Immature natural killer cell (primary cell): ENCODE measurements around the gene CKM. TPM values are rescaled to one million over a fixed set of nuclear protein-coding genes. Genes with fewer than 3 reads are reported as not detected.
A peak's percentile ranks its signal among the peaks of the same experiment; 100 is the strongest.
"Not testable (repeated sequence)": the region's sequence is repeated elsewhere in the genome, so short reads cannot be mapped to it uniquely, and the experiment has no call there.

Experiments used
- DNase-seq, 3 donors: peaks; one replicate each; pipeline ENCODE4 v3.0.0; 2022; ENCODE audit warnings: mixed read lengths in 1 of 3
- H3K27ac Mint-ChIP-seq, 6 donors: one replicate each; pipeline ENCODE4 v1.8.0; 2020; ENCODE audit warnings: mixed read lengths in 6 of 6, mild to moderate bottlenecking in 5 of 6, inconsistent platforms in 4 of 6, moderate library complexity in 3 of 6
- H3K27me3 Mint-ChIP-seq, 3 donors: one replicate each; pipeline ENCODE4 v1.8.0; 2020 to 2021; ENCODE audit warnings: low read depth in 3 of 3, mild to moderate bottlenecking in 3 of 3, mixed read lengths in 3 of 3, moderate library complexity in 3 of 3, inconsistent platforms in 1 of 3
- H3K36me3 Mint-ChIP-seq, 3 donors: one replicate each; pipeline ENCODE4 v1.8.0; 2020; ENCODE audit warnings: mixed read lengths in 3 of 3, inconsistent platforms in 2 of 3, mild to moderate bottlenecking in 2 of 3
- H3K4me1 Mint-ChIP-seq, 2 donors: one replicate each; pipeline ENCODE4 v1.8.0; 2020; ENCODE audit warnings: inconsistent platforms in 2 of 2, mild to moderate bottlenecking in 2 of 2, mixed read lengths in 2 of 2, moderate library complexity in 1 of 2
- H3K4me3 Mint-ChIP-seq, 5 donors: one replicate each; pipeline ENCODE4 v1.8.0; 2020; ENCODE audit warnings: mild to moderate bottlenecking in 5 of 5, mixed read lengths in 5 of 5, inconsistent platforms in 3 of 5, moderate library complexity in 3 of 5
- H3K9me3 Mint-ChIP-seq, 6 donors: one replicate each; pipeline ENCODE4 v1.8.0; 2020; ENCODE audit warnings: mild to moderate bottlenecking in 6 of 6, mixed read lengths in 6 of 6, inconsistent platforms in 4 of 6, moderate library complexity in 3 of 6
- polyA plus RNA-seq, 3 donors: library from polyadenylated mRNA; unstranded; fragments of 300-500 nt; fragmentation: Illumina TruSeq; gene quantifications; one replicate each; pipeline ENCODE4 v1.2.3, GENCODE V29; 2021

CKM gene
- polyA plus RNA-seq, 3 donors from 2014 or later = not detected

DNA sequence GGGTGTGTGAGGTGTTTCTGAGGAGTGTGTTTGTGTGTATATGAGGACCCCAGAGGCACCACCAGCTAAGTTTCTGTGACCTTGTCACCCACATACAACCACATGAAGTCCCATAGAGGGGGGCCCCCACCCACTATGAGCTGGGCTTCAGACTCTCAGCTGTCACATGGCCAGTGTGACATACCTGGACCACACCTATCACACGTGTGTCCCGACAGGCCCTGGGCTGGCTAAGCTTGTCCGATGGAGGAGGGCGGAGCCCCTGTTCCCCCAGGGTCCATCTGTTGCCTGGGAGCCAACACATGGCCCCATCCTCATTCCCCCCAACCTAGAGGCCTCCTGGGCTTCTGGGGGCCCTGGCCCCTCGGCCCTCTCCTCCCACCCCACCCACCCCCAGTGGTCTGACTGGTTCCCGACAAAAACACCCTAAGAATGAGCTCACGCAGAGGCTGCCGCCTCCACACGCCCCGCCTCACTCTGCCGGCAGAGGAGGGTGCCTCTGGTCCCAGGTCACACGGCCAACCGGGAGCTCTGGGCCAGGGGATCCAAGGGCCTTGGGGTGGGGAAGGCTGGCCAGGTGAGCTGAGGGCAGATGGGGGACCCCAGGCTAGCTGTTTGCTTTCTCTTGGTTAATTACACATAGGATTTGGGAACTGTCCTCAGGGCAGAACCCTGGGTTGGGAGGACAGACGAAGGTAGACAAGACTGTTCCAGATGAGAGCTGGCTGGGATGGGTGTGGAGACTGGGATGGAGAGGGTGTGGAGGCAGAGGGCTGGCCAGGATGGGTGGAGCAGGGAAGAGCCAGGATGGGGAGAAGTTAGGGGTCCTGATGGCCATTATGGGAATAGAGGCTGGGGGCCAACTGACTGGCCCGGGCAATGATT, 22.2 kb upstream of the CKM start:
- no peaks in the 10 kb centered on the region for H3K36me3 Mint-ChIP-seq
- H3K4me1 Mint-ChIP-seq = peaks cover 4 to 6% of the 10 kb centered on the region in 2 donors
- DNase-seq = no peak
- no peaks in the 10 kb centered on the region for H3K9me3 Mint-ChIP-seq
- H3K27me3 Mint-ChIP-seq = peaks cover 4 to 10% (median 5%) of the 10 kb centered on the region in 3 donors
- H3K27ac Mint-ChIP-seq = no peak overlapping the region
- H3K4me3 Mint-ChIP-seq = no peak overlapping the region

- Mint-ChIP-seq H3K27ac (no peak overlapping the region), H3K4me3 (no peak overlapping the region), H3K36me3 (no peaks in the 10 kb centered on the region), H3K9me3 (no peaks in the 10 kb centered on the region), H3K27me3 (peaks cover 11 to 12% (median 12%) of the 10 kb centered on the region in 3 donors), H3K4me1 (peaks cover 6 to 11% of the 10 kb centered on the region in 2 donors)
- DNase-seq = no peak
These were observed 20.2 kb upstream of the CKM start for GRCh38 chr19:45342911-45343310.

- H3K4me1 Mint-ChIP-seq = peaks cover 6 to 11% of the 10 kb centered on the region in 2 donors
- no peak for DNase-seq
- no peaks in the 10 kb centered on the region for H3K9me3 Mint-ChIP-seq
- H3K27me3 Mint-ChIP-seq = peaks cover 11 to 12% (median 12%) of the 10 kb centered on the region in 3 donors
- H3K27ac Mint-ChIP-seq = no peak overlapping the region
- no peaks in the 10 kb centered on the region for H3K36me3 Mint-ChIP-seq
- H3K4me3 Mint-ChIP-seq = no peak overlapping the region
These were observed 18.3 kb upstream of the CKM start for GRCh38 chr19:45340899-45341453.

DNA sequence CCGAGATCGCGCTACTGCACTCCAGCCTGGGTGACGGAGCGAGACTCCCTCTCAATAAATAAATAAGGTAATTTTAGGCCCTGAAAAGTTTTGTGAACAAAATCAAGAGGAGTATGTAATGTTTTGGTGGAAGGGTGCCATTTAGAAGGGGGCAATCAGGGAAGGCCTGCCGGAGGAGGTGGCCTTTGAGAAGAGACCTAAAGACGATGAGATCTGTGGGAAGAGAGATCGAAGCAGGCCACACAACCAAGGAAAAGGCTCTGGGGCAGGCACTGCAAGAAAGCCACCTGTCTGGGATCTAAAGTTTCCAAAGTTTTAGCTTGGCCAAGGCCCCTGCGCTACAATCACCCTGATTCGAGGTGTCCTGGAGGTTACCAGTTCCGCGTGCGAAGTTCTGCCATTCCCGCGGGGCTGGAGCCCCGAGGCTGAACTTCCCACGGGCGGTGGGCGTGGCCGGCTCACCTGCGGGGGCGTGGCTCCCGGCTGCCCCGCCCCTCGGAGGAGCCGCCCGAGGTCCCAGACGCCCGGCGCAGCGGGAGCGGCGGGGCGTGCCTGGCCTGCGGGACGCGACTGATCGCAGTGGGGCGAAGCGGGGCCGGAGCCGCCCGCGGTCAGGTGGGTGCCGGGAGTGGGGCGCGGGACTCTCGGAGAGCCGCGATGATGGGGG, 17.7 kb upstream of the CKM start, which contains the start of gene KLC3:
Gene KLC3, plus strand, starts transcription at position 519 of the 667 bp plus-strand sequence. CDS start 4,792 bp downstream, outside the sequence.
- Mint-ChIP-seq H3K27ac (no peak within 1 kb of the TSS), H3K4me1 (peaks cover 6 to 11% of the 10 kb centered on the region in 2 donors), H3K4me3 (peak within 1 kb of the TSS; percentile 40 to 76 (median 75)), H3K27me3 (peaks cover 11 to 12% (median 11%) of the 10 kb centered on the region in 3 donors), H3K9me3 (no peaks in the 10 kb centered on the region), H3K36me3 (no peaks in the 10 kb centered on the region)
- peak in 1 of 3 donors; percentile 21 for DNase-seq

GRCh38 chr19:45339629-45340028, 17.0 kb upstream of the CKM start:
- H3K4me3 Mint-ChIP-seq = peak overlapping the region in 1 of 5 donors; percentile 50
- no peaks in the 10 kb centered on the region for H3K36me3 Mint-ChIP-seq
- peaks cover 8 to 12% (median 11%) of the 10 kb centered on the region in 3 donors for H3K27me3 Mint-ChIP-seq
- no peaks in the 10 kb centered on the region for H3K9me3 Mint-ChIP-seq
- DNase-seq = no peak
- no peak overlapping the region for H3K27ac Mint-ChIP-seq
- H3K4me1 Mint-ChIP-seq = peaks cover 6 to 11% of the 10 kb centered on the region in 2 donors

DNA sequence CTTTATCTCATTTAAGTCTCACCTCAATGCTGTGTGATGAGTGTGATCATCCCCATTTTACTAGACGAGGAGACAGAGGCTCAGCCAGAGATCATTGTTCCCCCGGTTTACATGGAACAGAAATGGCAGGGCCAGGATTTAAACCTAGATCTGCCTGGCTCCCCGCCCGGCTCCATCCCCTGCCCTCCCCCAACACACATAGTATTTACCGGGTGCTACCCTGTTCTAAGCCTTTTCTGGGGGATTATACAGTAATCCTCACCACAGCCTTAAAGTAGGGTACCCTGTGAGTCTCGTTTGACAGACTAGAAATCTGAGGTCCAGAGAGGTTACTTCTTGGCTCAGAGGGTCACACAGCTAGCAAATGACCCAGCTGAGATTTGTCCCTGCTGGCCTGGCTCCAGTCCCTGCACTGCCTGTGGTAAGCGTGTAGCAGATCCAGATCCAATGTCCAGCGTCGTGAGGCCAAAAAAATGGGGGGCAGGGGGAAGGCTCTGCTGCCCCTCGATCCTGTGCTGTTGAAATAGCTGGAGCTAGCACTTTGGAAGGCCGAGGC, 14.1 kb upstream of the CKM start:
- Mint-ChIP-seq H3K27ac (no peak overlapping the region), H3K4me3 (no peak overlapping the region), H3K4me1 (peaks cover 6 to 11% of the 10 kb centered on the region in 2 donors), H3K9me3 (no peaks in the 10 kb centered on the region), H3K36me3 (no peaks in the 10 kb centered on the region), H3K27me3 (peaks cover 8 to 11% (median 8%) of the 10 kb centered on the region in 3 donors)
- no peak for DNase-seq

DNA sequence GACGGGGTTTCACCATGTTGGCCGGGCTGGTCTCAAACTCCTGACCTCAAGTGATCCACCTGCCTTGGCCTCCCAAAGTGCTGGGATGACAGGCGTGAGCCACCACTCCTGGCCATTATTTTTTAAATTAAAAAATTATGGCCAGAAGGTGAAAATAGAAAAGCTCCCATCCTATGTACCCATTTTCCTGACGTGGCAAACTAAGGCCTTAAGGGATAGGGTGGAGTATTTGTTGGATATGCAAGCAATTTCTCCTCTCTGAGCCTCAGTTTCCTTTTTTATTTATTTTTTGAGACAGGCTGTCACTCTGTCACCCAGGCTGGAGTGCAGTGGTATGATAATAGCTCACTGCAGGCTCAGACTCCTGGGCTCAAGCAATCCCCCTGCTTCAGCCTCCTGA, 12.2 kb upstream of the CKM start:
- not testable (repeated sequence) for H3K4me1 Mint-ChIP-seq, H3K36me3 Mint-ChIP-seq, DNase-seq, H3K9me3 Mint-ChIP-seq, H3K4me3 Mint-ChIP-seq, H3K27ac Mint-ChIP-seq, H3K27me3 Mint-ChIP-seq

DNA sequence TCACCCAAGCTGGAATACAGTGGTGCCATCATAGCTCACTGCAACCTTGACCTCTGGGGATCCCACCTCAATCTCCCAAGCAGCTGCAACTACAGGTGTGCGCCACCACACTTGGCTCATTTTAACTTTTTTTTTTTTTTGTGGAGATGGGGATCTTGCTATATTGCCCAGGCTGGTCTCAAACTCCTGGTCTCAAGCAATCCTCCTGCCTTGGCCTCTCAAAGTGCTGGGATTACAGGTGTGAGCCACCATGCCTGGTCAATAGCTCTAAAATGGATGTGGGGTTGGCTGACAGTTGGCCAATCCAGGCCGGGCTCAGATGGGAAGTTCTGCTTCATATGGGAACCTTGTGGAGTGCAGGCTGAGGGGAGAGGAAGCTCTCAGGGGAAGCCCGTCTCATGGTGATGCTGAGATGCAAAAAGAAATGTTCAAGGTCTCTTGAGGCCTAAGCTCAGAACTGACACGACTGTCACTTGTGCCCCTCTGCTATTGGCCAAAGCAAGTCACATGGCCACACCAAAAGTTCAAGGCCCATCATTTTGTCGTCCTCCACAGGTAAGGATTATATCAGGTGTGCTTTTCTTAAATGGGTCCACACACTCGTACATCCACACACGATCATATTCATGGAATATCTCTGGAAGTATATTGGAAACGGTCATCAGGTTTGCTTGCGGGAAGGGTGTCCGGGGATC, 11.1 kb upstream of the CKM start:
- Mint-ChIP-seq H3K27ac (no peak overlapping the region), H3K36me3 (no peaks in the 10 kb centered on the region), H3K27me3 (peaks cover 0 to 4% (median 4%) of the 10 kb centered on the region in 3 donors), H3K4me3 (no peak overlapping the region), H3K9me3 (no peaks in the 10 kb centered on the region), H3K4me1 (peaks cover 2 to 5% of the 10 kb centered on the region in 2 donors)
- no peak for DNase-seq

GRCh38 chr19:45331411-45331810, 8.7 kb upstream of the CKM start:
- no peak overlapping the region for H3K27ac Mint-ChIP-seq
- H3K27me3 Mint-ChIP-seq = peaks cover 0 to 1% (median 0%) of the 10 kb centered on the region in 3 donors
- no peak for DNase-seq
- no peaks in the 10 kb centered on the region for H3K9me3 Mint-ChIP-seq
- H3K36me3 Mint-ChIP-seq = no peaks in the 10 kb centered on the region
- no peaks in the 10 kb centered on the region for H3K4me1 Mint-ChIP-seq
- no peak overlapping the region for H3K4me3 Mint-ChIP-seq

DNA sequence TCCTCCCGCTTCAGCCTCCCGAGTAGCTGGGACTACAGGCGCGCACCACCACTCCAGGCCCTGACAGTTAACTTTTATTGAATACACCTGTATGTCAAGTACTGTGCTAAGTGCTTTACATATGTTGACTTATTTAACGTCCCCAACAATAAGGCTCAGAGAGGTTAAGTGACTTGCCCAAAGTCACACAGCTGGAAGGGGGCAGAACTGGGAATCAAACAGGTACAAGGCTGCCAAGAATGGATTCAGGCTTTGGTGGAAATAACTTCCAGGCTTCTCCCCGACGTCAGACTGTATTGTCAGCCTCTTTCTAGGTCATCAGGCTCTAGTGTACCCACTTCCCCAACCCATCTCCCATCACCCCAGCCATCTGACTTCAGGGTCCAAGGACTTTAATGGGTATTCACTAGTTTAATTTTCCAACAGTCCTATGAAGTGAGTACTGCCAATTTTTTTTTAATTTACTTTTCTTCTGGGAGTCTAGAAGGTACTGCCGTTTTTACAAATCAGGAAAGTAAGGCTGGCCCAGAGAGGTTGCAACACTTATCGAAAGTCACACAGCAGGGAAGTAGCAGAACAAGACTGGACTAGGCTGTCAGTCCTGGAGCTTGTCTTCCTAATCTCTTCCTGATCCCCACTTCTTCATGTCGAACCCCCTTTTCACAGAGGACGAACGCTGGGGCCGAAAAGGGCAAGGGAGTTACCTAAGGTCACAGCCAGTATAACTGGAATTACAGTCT, 4.9 kb upstream of the CKM start:
- H3K4me1 Mint-ChIP-seq = no peaks in the 10 kb centered on the region
- H3K4me3 Mint-ChIP-seq = no peak overlapping the region
- no peak for DNase-seq
- H3K27ac Mint-ChIP-seq = no peak overlapping the region
- H3K27me3 Mint-ChIP-seq = peaks cover 0 to 2% (median 1%) of the 10 kb centered on the region in 3 donors
- no peaks in the 10 kb centered on the region for H3K9me3 Mint-ChIP-seq
- no peaks in the 10 kb centered on the region for H3K36me3 Mint-ChIP-seq

- Mint-ChIP-seq H3K4me3 (no peak overlapping the region), H3K4me1 (no peaks in the 10 kb centered on the region), H3K9me3 (no peaks in the 10 kb centered on the region), H3K27me3 (peaks cover 4 to 5% (median 4%) of the 10 kb centered on the region in 3 donors), H3K36me3 (no peaks in the 10 kb centered on the region), H3K27ac (no peak overlapping the region)
- DNase-seq = no peak
These were observed 1.8 kb upstream of the CKM start for GRCh38 chr19:45324349-45324907.

GRCh38 chr19:45323671-45324081, 1.0 kb upstream of the CKM start:
- DNase-seq = no peak

More at GRCh38 chr19:45323671-45324081, 1.0 kb upstream of the CKM start:
- no peak overlapping the region for H3K4me3 Mint-ChIP-seq
- no peak overlapping the region for H3K27ac Mint-ChIP-seq
- no peaks in the 10 kb centered on the region for H3K4me1 Mint-ChIP-seq
- H3K9me3 Mint-ChIP-seq = no peaks in the 10 kb centered on the region
- peaks cover 2 to 7% (median 4%) of the 10 kb centered on the region in 3 donors for H3K27me3 Mint-ChIP-seq
- no peaks in the 10 kb centered on the region for H3K36me3 Mint-ChIP-seq
